ENCODE data around the gene PCDHGA1.

- TF ChIP-seq, protein P1, sequence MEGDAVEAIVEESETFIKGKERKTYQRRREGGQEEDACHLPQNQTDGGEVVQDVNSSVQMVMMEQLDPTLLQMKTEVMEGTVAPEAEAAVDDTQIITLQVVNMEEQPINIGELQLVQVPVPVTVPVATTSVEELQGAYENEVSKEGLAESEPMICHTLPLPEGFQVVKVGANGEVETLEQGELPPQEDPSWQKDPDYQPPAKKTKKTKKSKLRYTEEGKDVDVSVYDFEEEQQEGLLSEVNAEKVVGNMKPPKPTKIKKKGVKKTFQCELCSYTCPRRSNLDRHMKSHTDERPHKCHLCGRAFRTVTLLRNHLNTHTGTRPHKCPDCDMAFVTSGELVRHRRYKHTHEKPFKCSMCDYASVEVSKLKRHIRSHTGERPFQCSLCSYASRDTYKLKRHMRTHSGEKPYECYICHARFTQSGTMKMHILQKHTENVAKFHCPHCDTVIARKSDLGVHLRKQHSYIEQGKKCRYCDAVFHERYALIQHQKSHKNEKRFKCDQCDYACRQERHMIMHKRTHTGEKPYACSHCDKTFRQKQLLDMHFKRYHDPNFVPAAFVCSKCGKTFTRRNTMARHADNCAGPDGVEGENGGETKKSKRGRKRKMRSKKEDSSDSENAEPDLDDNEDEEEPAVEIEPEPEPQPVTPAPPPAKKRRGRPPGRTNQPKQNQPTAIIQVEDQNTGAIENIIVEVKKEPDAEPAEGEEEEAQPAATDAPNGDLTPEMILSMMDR (conservative IDR thresholded peaks at IDR 0.05; ENCODE audit: low read depth, low read length) = no peak
- TF ChIP-seq USF2 (IDR thresholded peaks at IDR 0.05; ENCODE audit: low read depth, low read length) (no peak), MXI1 (IDR thresholded peaks at IDR 0.05; ENCODE audit: borderline replicate concordance, low read depth, low read length) (no peak), POLR2A (IDR thresholded peaks at IDR 0.05; ENCODE audit: low read depth, low read length) (no peak), RFX5 (IDR thresholded peaks at IDR 0.05; ENCODE audit: low read depth, low read length) (no peak), SMC3 (IDR thresholded peaks at IDR 0.05; ENCODE audit: low read depth, low read length) (no peak), ELK1 (IDR thresholded peaks at IDR 0.05; ENCODE audit: borderline replicate concordance, low read depth, low read length) (no peak), BHLHE40 (IDR thresholded peaks at IDR 0.05; ENCODE audit: low read depth, low read length) (no peak), CEBPB (IDR thresholded peaks at IDR 0.05; ENCODE audit: low read depth, low read length) (no peak), RCOR1 (IDR thresholded peaks at IDR 0.05; ENCODE audit: insufficient replicate concordance, low read length) (no peak), RAD21 (IDR thresholded peaks at IDR 0.05; ENCODE audit: low read length) (no peak), FOS (IDR thresholded peaks at IDR 0.05; ENCODE audit: low read depth, low read length) (no peak; the same call in 1 of the 2 replicates)
Observed at GRCh38 chr5:141488591-141489561, 158.6 kb downstream of the PCDHGA1 start, which contains the start of gene PCDHGC5.
